ENCODE data around the gene CPZ.
"Not testable (repeated sequence)": the region's sequence is repeated elsewhere in the genome, so short reads cannot be mapped to it uniquely, and the experiment has no call there.

CPZ gene

GRCh38 chr4:8613421-8614364, 21.1 kb downstream of the CPZ start:
- DNase-seq: no peak

DNA sequence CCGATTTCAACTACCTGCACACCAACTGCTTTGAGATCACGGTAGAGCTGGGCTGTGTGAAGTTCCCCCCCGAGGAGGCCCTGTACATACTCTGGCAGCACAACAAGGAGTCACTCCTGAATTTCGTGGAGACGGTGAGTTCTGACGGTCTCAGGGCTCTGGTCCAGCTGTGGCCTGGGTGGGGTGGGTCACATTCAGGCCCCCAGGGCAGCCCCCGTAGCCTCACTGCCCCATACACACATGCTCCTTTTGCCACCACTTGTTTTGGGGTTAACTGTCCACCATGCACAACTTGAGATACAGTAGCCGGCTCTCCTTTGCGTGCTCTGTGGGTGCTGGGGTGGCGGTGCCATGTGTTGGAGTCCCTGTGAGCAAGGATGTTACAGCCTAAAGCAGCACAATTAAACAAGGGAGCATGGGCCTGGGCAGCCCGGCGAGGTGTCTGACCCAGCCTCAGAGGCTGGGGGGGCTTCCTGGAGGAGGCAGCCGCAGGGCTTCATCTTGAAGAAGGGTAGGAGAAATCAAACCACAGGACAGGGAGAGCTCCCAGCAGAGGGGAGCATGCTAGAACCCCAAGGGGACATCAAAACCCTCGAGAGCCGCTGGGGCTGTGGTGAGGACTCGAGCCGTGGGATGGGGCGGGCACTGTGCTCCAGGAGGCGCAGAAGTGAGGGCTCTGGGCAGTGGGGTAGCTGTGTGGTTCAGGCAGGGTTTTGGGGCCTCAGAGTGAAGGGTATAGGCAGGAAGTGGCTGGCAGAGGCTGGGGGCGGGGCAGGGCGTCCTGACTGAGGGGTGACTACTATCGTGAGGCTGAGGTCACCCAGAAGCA, 22.0 kb downstream of the CPZ start:
- DNase-seq: no peak

- no peak for DNase-seq
Observed at GRCh38 chr4:8615366-8615765, 22.8 kb downstream of the CPZ start.

- DNase-seq: no peak
Observed at GRCh38 chr4:8615921-8616787, 23.6 kb downstream of the CPZ start.

DNA sequence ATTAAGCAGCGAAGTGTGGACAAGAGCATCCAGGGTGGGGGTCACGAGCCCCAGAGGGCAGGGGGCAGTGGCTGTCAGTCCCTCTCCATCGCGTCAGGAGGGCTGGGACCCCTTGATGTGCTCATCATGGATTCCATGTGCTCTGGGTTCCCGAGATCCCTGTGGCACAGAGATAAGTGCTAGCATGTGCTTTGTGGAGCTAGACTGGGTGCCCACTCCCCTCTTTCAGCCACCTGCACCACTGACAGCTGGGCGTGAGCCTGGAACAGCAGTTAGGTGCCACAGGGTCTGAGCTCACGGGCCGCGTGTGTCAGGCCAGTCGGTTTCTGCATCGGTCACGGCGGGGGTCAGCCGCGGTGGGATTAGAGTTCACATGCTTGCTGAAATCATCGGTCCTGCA, 24.3 kb downstream of the CPZ start:
- DNase-seq: no peak

DNA sequence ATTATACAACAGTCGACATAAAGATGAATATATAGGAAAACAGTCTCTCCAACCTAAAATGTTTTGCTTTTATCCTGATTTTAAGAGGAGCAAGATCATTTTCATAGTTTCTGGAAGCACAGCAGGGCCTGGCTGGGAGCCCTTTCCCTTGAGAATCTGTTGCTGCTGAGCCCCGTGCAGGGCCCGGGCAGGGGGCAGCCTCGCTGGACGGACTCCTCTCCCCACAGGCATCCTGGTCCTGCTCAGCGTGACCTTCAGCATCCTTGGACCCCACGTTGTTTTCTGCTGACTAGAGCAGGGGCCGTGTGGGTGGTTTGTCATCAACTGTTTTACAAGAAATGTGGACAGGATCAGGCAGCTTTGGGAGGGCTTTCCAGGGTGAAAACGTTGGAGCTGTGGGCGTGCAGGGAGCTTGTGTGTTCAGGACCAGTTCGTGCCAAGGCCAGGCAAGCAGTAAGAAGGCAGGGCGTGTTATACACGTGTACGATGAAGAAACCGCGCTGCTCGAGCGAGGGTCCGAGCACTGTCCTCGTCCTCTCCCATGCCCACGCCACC, 25.0 kb downstream of the CPZ start:
- DNase-seq: no peak

- no peak for DNase-seq
Observed at GRCh38 chr4:8618421-8618820, 25.9 kb downstream of the CPZ start.

DNA sequence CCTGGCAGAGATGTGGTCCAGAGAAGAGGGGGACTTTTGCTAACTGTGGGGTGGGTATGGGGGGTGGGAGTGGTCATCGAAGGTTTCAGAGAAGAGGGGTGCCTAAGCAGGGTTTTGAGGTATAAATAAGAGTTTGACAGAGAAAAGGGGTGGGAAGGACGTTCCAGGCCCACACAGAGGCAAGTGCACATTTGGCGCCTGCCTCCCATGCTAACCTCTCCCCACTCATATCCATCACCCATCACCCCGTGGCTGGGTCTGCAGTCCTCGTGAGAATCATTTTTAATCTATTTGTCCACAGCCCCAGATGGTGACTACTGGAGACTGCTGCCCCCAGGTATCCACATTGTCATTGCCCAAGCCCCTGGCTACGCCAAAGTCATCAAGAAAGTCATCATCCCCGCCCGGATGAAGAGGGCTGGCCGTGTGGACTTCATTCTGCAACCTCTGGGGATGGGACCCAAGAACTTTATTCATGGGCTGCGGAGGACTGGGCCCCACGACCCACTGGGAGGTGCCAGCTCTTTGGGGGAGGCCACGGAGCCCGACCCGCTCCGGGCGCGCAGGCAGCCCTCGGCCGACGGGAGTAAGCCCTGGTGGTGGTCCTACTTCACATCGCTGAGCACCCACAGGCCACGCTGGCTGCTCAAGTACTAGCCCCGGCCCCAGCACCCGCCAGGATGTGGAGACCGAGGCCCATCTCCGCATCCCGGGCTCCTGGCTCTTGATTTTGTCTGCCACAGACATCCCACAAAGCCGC, 26.6 kb downstream of the CPZ start:
- DNase-seq: no peak

DNA sequence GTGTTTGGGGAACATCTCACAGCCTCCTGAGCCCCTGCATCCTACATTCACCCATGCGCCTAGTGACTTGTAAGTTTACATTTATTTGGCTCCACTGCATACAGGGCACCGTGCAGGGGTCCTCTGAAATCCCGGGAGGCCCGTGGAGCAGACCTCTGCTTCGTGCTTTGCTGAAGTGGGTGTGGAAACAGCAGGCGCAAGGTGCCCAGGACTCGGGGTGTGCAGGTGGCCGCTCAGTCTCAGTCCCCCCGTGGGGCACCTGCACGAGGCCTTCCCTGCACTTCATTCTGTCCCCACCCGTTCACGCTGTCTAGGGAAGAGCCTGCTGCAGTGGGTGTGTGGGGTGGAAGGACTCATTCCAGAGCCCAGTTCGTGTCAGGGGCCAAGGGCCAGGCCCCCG, 28.6 kb downstream of the CPZ start:
- DNase-seq: not testable (repeated sequence)

DNA sequence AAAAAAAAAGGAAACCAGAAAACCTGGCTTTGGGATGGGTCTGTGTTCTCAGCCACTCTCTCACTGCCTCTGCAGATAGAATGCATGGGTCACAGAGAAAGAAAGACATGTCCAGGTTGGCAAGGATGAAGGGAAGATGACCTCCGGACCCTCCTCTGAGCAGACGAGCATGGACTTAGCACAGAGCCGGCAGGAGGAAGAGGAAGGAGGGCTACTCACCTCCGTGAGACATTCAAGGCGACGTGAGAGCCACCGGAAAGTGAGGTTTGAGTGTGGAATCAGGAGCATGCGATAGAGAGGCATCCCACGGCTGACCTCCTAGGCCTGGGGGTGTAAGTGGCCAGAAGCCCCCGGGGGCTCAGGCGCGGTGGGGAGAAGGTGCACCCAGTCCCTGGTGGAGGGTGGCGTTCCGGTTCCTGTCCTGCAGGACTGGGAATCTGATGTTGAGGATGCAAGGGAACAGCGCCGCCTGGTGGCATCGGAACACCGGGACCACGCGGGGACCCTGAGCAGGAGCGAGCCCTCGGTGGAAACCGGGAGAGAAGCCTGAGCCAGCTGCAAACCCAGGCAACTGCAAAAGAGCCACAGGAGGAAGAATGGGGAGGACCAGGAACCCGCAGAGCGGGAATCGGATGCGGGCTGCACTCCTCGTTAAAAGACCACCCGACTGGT, 32.2 kb downstream of the CPZ start:
- not testable (repeated sequence) for DNase-seq

- DNase-seq: not testable (repeated sequence)
Observed at GRCh38 chr4:8630240-8630905, 37.8 kb downstream of the CPZ start.

GRCh38 chr4:8631896-8632295, 39.3 kb downstream of the CPZ start:
- DNase-seq: not testable (repeated sequence)

DNA sequence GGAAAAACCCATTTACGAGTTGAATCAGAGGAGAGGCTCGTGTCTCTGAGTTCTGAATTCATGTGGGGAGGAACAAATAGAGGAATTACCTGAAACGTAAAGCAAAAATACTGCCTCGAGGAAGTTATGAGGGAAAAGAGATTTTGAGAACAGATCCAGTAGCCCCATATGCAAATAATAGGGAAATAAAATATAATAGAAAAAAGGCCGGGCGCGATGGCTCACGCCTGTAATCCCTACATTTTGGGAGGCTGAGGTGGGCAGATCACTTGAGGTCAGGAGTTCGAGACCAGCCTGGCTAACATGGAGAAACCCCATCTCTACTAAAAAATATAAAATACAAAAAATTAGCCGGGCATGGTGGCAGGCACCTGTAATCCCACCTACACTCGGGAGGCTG, 42.2 kb downstream of the CPZ start:
- DNase-seq: not testable (repeated sequence)

DNA sequence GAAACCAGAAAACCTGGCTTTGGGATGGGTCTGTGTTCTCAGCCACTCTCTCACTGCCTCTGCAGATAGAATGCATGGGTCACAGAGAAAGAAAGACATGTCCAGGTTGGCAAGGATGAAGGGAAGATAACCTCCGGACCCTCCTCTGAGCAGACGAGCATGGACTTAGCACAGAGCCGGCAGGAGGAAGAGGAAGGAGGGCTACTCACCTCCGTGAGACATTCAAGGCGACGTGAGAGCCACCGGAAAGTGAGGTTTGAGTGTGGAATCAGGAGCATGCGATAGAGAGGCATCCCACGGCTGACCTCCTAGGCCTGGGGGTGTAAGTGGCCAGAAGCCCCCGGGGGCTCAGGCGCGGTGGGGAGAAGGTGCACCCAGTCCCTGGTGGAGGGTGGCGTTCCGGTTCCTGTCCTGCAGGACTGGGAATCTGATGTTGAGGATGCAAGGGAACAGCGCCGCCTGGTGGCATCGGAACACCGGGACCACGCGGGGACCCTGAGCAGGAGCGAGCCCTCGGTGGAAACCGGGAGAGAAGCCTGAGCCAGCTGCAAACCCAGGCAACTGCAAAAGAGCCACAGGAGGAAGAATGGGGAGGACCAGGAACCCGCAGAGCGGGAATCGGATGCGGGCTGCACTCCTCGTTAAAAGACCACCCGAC, 43.5 kb downstream of the CPZ start:
- DNase-seq: not testable (repeated sequence)

DNA sequence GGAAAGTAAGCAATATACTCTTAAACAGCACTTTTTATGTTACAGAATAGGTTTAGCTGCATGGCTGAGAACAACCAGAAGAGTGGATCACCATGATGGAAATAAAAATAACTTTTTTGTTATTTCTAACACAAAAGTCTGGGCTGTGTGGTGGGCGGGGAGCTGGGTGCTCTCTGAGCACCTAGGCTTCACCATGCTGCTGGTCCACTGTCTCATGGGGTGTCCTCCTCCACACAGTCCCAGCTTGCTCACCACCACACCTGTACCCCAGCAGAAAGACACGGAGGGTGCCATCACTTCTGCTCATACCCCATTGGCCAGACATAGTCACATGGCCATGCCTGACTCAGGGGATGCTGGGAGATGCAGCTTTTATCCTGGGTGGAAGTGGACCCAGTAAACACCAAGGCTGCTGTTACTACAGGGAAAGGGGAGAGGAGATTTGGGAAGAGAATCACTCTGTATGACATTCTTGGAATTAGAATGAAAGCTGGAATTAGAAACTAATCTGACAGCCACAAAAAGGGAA, 45.0 kb downstream of the CPZ start:
- no peak for DNase-seq

DNA sequence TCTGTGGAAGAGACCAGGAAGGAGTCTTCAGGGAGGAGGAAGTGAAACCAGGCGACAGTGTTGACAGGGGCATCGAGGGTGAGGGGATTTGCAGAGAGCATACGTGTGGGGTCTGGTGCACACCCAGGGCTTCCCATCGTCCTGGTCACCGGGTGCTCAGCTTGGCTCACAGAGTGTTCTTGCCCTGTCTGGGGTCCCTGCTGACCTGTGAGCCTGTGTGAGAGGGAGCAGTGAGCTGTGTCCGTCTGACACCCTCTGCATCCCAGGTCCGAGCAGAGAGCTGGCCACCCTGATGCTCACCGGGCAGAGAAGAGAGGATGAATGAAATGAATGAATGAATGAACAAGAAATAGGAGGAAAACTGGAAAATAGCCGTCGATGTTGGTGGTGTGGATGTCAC, 46.5 kb downstream of the CPZ start:
- DNase-seq: no peak

GRCh38 chr4:8639777-8640720, 47.5 kb downstream of the CPZ start:
- DNase-seq: no peak

- no peak for DNase-seq
Observed at GRCh38 chr4:8640816-8641215, 48.3 kb downstream of the CPZ start.

DNA sequence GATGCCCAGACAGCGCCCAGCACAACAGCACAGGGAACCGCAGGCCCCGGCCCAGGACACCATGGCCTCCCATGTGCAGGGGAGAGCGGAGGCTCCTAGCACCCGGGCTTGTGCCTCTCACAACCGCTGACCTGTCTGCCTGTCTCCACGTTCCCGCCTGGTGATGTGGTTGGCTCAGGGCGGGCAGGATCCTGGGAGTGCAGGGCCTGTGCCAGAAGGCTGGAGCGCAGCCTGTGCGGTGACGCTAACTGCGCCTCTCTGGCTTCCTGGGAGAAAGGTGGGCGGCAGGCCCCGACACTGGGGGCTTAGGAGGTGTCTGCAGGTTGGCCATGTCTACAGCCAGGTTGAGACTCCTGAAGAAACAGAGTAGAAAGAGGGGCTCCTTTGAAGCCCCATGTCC, 48.7 kb downstream of the CPZ start:
- DNase-seq: no peak
